HT1080 (cell line): ENCODE data around the gene DYRK3. TPM values are rescaled to one million over a fixed set of nuclear protein-coding genes. Genes with fewer than 3 reads are reported as not detected.

Source experiments
- DNase-seq: peaks from one replicate; pipeline ENCODE4 v3.0.0-alpha.2; 2015; ENCODE audit warnings: low read depth
- total RNA-seq: library from RNA; depleted of rRNA; stranded (reverse); fragments of >200 nt; shearing (Covaris generic); gene quantifications from 2 replicates; pipeline ENCODE4 v1.2.3, GENCODE V29; 2014

DYRK3 gene
- total RNA-seq, 1 experiment from 2014 or later, result 43.0 TPM

DNA sequence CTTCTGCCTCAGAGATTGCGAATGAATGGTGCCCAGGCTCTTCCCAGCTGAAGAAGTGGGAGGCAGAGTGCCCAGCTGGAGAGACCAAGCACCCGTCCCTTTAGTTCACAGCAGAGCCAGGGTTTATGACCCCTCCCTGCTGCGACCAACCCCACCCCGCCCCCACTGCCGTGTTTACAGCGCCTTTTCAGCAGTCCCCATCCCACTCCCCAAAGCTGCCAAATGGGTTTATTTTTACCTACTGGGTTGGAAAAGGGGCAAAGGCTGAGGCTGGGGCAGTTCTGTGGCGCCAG lies 23.6 kb downstream of the DYRK3 start:
- no peak for DNase-seq

DNA sequence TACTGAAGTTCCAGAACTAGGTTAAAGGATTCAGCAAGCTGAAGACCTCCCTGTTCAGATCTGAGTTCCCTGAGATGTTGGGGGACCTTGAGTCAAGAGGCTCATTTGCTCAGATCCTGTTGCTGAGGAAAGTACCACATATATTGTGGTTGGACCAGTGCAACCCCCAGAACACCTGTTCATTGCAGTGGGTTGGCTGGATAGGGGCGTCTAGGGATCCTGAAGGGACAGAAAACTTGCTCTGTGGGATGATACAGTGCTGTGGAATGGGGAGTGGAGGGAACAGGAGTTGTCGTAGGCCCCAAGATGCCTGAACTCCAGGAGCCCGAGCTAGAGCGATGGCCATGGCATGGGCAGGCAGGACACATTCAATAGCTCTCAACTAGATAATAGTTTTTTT lies 24.8 kb downstream of the DYRK3 start:
- no peak for DNase-seq

DNA sequence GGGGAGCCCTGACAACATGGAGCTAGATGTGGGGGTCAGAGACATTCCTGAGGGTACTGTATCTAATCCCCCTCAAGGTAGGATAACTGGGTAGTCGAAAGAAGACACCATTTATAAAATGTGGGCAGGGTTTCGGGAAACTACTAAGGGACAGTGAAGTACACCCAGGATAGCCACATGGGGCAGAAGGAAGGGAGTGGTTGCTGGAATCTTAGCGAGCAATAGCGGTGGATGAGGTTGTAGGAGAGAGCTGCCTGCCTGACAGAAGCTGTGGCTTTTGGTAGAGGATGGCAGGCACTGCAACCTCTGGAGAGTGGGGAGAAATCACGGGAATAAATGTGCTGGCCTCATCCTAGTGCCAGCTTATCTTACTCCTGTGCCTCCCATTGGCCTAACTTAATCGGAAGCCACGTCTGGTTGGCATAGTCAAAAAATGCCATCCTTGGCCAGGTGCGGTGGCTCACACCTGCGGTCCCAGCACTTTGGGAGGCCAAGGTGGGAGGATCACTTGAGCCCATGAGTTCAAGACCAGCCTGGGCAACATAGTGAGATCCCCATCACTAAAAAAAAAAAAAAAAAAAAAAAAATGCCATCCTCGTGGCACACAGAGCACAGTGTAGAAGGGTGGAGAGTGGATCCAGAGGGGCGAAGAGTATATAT lies 26.0 kb downstream of the DYRK3 start:
- DNase-seq, result no peak

DNA sequence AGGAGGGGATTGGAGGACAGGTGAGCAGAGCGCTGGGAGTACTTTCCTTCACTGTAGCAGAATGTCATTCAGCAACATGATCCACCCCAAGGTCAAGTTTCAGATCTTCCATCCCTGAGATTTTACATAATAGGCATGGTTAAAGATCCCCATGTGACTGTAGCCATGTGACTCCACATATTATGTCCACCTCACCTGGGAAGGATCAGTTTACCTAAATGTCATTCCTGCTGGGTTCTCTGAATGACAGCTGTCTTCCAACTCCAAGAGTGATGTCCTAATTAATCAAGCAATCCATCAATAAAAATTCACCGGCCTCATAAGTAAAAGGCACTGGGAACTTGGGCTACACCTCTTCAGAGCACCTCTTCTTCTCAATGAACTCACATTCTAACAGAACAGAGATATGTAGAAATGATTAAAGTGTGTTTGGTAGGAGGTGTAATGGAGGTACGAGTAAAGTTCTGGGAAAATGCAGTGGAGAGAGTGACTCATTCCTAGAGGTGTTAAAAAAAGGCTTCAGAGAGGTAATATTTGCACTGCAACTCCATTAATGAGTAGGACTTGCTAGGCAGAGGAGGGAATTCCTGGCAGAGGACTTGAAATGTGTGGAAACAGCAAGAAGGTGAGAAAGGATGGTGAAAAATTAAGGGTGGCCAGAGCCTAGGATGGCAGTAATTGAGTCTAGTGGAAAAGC lies 27.2 kb downstream of the DYRK3 start:
- no peak for DNase-seq

DNA sequence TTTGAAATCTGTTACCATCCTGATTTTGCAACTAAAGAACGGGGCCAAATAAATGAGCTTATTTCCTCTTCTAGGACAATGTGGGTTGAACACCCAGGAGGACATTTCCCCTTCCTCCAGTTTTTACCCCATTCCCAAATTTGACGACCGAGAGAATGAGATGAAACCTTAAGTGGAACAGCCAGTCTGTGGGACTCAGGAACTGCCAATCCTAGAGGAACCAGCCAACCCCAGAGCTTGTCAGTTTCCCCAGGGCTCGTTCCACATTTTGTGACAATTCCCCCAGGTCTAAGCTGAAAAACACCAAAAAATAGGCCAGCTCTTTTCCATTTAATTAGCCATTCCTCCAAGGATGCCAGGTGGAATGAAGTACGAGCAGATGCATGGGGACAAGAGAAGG lies 28.0 kb downstream of the DYRK3 start:
- DNase-seq, result no peak

DNA sequence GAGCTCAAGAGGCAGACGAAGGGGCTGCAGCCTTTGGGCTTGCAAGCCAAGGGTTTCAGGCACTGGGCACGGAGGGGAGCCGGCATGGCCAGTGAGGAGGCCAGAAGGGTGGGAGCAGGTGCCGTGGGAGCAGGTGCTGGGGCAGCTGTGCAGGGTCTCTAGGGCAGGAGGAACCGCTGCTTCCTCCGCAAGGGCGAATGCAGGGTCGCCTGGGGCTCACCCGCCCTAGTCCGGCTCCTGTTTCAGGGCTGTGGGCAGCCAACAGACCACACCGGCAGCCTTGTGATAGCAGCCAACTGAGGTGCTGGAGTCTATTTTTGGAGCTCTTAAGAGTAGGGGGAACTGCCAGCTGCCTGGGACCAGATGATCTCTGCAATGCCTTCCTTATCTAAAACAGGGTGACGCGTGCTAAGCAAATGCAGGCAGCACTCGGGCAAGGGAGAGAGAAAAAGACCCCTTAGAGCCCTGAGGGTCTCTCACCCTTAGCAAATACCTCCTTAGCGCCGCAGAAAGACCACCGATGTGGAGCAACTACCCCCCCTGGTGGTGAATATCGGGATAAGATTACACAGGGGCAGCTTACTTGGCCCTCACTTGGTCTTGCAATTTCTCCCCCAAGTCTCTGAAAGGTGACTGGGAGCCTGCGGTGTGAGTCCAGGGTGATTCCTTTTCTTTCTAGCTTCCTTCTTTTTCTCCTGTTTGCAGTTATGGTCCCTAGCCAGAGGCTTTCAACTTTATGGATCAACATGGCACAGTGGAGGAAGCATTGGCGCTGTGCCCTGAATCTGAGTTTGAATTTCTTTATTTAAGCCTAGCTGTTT lies 28.7 kb downstream of the DYRK3 start:
- DNase-seq, result peak; percentile 58

DNA sequence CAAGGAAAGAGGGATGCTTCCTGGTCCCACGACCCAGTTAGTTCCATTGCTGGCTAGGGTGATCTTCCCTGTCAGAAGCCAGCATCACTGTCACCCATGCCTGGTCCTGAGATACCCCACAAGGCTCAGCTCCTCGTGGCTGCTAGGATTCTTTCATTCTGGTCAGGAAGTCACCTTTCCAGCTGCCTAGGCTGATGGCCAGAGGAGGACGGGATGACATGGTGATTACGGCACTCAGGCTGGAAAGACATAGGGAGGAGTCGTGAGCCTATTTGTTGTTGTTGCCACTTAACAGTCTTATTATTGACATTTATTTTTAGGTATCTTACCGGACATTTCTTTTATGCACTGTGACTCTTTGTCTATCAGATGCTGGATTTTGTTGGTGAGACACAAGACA lies 29.4 kb downstream of the DYRK3 start:
- DNase-seq, result no peak

DNA sequence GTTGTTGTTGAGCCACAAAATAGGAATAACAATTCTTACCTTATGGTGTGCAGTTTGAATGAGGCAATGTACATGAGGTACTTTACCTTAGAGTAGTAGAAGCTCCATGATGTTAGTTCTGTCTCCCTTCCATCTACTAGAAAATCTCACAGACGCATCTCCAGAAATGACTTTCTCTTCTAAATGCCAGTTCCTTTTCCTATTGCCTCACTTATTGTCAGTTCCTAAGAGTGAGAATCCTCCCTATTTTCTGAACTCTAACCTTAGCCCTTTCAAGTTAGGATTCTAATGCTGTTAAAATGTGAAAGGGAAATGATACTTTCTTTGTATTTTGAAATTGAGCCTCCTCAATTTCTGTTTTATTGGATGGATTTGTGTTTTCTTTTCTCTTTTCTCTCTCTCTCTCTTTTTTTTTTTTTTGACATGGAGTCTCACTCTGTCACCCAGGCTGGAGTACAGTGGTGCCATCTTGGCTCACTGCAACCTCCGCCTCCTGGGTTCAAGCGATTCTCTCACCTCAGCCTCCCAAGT lies 30.8 kb downstream of the DYRK3 start:
- DNase-seq, result no peak

DNA sequence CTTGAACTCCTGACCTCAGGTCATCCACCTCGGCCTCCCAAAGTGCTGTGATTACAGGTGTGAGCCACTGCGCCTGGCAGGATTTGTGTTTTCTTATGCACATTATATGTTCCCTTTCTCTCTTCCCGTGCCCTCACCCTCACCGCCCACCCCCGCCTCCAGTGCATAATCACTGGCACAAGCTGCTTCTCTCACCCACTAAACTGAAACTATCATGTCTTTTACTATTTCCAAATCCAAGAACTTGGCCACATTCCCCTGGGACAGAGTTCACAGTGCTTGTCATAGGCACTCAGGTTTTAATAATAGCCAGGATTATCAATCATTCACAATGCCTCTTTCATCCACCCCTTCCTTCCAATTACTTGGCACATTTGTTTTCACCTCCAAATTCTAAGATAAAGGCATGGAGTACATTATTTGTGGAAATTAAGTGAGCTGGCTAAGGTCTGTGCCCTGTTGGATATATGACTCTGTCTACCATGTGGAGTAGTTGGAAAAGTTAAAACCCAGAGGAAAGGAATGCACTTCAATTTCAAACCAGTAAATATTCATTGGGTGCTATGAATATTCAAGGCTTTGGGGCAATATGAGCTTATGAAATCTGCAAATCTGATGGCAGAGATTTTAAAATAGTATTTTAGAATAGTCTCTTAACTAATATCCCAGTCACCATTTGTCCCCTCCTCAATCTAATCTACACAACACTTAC lies 31.8 kb downstream of the DYRK3 start:
- no peak for DNase-seq

DNA sequence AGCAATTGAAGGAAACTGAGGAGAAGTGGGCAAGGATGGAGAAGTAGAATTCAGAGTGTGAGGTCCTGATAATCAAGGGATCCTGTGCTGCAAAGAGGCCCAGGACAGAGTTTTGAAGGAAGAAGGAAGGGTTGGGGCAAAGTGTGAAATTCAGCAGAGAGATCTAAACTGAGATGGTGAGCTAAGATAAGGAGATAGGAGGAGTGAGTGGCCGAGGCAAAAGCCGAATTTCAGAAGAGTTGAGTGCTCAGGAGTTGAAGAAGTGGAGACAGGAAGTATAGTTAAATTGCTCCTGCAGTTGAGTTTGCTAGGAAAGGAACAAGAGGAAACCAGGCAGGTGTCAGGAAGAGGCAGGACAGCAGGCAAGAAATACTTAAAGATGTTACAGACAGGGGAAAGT lies 33.0 kb downstream of the DYRK3 start:
- no peak for DNase-seq

DNA sequence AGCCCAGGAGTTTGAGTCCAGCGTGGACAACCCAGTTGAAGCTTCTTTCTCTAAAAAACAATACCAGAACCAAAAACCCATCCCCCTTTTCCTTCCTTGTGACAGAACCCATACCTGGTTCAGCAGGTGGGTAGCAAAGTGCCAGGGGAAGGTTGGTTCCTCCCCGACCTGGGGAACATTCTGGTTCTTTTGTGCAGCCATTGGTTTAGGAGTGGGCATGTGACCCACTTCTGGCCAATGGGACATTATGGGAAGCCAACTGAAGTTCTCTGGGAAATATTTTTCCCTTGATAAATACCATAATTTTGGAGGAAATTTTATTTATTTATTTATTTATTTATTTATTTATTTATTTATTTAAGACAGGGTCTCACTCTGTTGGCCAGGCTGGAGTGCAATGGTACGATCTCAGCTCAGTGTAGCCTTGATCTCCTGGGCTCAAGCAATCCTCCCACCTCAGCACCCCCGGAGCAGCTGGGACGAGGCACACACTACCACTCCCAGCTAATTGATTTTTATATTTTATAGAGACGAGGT lies 33.6 kb downstream of the DYRK3 start:
- no peak for DNase-seq

DNA sequence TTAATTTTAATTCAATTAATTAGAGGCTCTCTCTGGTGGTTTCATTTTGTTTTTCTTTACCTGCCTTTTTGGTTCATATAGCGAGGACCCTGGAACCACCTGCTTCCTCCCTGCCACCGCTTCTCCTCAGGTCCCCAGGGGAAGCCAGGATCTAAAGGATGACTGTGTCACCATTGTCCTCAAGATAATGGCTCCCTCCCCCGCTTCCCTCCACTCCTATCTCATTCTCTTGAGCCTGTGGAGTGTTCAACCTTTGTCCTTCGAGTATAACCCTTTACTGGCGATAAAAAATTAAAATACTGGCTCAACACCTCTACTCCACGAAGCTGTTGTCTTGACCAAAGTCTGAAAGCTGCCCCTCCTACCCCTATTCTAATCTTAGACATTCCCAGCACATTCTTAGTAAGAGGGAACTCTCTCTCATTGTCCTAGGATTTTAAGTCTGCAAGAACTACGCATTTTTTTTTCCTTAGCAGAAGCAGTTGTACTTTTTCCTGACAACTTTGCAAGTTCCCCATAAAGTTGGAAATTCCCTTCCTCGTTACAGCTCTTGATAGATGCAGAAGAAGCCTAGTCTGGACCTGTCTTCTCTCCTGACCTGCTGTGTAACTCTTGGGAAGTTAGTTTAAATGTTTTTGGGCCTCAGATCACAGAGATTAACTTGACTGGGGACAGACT lies 36.8 kb downstream of the DYRK3 start:
- DNase-seq, result no peak

DNA sequence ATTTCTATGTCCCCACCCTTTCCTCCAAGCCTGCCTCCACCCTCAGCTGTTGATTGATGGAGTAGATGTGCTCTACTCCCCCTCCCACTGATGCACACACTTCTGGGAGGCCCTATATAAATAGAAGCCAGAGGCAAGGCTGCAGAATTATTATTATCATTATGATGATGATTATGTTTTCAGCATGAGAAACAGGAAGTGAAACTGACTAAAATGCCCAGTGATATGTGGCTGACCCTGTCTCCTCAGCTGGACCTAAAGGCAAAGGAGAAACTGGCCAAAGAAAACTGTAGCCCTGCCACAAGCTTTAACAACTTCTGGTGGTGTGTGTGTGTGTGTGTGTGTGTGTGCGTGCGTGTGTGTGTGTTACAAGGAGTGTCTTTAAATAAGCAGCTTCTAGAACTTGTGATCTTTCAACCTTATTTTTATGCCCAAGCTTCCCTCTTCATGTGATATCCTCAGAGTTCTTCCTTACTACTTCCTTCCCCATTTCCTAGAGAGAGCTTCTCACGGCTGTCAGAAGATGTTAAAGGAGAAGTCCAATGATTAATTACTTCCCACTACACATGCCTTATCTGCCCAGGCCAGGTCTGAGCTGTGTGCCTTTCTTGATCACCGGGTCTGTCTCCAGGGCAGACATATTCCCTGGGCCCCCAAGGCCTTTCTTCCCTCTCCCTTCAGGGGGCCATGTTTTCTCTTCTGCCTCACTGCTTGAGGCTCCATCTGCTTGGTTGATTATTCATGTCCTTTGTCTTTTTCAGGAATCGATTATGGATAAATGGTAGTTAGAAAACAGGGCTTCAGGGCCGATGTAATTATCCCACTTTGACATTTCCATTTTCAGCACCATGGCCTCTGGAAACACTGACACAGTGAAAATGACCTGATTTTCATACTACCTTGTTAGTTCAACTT lies 37.8 kb downstream of the DYRK3 start:
- no peak for DNase-seq

DNA sequence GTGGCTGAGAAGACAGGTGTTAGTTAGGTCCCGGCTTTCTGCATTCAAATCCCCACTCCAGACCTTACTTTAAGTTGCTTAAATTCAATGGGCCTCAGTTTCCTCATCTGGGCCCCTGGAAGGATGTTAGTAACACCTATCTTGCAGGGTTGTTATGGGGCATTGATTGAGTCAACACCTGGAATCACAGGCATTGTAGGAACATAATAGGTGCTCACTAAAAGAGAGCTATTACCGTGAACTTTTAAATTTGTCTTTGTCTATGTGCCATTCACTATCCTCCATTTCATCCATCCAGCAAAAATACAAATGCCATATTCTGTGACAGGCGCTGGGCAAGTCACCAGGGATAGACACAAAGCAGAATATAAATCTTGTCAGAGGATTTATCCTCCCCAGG lies 38.9 kb downstream of the DYRK3 start:
- no peak for DNase-seq

DNA sequence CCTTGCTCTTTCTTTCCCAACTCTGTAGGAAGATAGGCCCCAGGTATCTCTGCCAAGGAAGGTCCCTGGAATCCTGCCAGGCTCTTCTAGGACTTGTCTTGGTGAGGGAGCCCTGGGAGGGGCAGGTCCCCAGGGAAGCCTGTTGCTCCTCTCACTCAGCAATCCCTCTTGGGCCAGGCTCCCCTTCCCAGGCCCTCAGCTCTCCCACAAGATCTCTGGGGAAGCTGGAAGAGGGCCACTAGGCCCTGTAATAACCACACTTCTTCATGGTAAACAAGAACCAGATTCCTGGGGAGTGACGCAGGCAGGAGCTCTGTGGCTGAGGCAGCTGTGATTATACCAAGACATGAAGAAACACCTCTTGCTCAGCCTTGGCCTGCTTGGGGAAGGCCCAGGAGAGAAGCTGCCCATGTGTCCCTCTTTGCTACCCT lies 39.4 kb downstream of the DYRK3 start:
- DNase-seq, result peak; percentile 97

DNA sequence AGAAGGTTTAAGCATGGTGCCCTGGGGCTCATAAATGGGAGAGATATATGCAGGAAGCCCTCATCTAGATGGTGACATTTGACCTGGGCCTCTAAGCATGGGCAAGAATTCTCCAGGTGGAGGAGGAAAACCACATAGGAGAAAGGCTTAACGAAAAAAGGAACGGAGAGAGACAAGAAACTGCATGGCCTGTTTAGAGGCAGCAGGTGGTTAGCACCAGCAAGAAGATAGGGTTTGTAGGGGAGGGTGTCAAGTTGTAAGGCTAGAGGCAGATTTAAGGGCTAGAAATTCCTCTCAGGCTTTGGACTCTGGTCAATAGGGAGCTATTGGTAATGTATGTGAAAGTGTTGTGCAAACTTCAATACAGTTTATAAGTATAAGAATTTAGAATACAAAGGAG lies 41.2 kb downstream of the DYRK3 start:
- DNase-seq, result no peak

DNA sequence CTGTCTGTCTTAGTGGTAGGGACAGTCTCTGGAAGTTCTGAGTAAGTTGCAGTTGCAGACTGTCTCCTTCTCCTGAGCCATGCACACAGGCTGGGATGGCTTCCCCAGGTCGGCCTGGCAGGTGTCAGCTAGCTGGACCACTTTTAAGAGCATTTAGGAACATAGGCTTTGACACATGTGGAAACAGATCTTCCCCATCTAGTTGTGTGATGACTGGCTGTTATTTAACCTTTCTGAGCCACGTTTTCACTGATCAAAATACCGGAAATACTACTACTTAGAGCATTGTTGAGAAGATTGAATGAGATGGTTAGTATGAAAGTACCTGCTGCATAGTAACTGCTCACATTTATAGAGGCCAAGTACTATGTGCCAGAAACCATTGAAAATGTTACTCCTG lies 43.2 kb downstream of the DYRK3 start:
- no peak for DNase-seq

DNA sequence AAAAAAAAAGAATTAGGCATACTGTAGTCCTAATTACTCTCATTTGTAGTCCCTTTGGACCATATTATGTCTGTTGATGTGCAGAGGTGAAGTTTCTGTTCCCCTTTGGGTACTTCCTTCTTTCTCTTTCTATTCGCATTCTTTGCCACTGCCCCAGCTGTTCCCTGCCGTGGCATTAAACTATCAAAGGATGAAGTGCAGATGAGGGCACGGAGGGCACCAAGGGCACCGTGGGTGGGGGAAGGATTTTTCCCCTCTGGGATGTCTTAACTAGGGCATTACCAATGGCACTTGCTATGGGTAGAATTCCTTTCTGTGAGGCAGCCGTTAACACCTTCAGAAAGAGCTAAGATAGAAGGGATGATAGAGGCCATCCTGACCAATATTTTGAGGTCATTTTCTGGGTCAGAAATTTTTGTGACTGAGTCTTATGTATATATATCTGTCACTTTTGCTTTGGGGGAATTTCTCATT lies 44.4 kb downstream of the DYRK3 start:
- DNase-seq, result no peak

DNA sequence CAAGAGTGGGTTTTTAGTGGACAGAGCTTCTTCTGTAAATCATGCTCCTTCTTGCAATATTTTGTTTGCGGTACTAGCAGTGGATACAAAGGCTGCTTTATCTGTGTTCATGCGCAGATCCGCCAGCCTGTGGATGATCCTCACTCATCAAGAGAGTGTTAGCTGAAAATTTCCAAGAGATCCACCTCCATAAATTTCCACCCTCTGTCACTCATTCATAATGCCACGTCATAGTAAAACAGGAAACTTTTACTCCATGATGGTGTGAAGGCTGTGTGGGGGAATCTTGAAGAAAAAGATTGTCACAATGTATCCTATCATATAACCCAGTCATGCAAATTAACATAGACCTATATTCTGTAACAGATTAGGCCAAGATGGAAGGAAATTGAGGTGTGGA lies 44.9 kb downstream of the DYRK3 start:
- no peak for DNase-seq

DNA sequence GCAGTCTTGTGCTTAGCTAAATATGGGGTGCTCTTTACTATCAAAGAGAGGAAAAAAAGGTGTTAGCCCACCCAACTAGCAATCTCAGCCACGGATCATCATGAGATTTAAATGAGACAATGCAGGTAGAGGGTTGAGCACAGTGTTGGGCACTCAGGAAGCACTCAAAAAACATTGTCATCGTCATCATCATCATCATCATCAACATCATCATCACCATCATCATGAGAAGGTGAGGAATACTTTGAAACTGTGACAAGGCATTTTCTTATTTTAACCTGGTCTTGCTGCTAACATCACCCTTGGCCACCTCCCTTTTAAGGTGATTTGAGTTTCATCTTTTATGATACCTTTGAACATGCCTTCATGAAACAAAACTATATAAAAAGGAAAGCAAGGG lies 46.0 kb downstream of the DYRK3 start:
- DNase-seq, result no peak
